Measurements from ENCODE around the gene TNFAIP2.

DNA sequence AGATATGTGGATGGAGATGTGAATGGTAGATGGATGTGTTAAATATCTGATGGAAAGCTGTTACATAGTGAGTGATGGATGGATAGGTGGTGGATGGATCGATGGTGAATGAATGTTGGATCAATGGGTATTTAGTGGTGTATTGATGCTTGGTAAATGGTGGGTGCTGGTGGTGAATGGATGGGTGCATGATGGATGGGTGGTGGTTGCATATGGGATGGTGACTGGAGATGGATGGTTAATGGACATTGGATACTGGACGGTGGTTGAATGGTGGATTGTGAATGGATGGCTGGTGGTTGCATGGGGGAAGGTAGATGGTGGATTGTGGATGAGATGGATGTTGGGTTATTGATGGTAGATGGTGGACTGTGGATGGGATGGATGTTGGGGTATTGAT, 41.3 kb upstream of the TNFAIP2 start:
- TF ChIP-seq, protein P1, sequence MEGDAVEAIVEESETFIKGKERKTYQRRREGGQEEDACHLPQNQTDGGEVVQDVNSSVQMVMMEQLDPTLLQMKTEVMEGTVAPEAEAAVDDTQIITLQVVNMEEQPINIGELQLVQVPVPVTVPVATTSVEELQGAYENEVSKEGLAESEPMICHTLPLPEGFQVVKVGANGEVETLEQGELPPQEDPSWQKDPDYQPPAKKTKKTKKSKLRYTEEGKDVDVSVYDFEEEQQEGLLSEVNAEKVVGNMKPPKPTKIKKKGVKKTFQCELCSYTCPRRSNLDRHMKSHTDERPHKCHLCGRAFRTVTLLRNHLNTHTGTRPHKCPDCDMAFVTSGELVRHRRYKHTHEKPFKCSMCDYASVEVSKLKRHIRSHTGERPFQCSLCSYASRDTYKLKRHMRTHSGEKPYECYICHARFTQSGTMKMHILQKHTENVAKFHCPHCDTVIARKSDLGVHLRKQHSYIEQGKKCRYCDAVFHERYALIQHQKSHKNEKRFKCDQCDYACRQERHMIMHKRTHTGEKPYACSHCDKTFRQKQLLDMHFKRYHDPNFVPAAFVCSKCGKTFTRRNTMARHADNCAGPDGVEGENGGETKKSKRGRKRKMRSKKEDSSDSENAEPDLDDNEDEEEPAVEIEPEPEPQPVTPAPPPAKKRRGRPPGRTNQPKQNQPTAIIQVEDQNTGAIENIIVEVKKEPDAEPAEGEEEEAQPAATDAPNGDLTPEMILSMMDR (conservative IDR thresholded peaks at IDR 0.05; ENCODE audit: low read length): no peak
- no peak for TF ChIP-seq EZH2phosphoT487 (IDR thresholded peaks at IDR 0.05; ENCODE audit: borderline replicate concordance)

All from Loucy (cell line).